Retina (tissue), 1 donor: ENCODE measurements around the gene HID1.
"Not testable (repeated sequence)": the region's sequence is repeated elsewhere in the genome, so short reads cannot be mapped to it uniquely, and the experiment has no call there.

Experiments used
- DNase-seq: peaks from one replicate; pipeline ENCODE4 v3.0.0-alpha.2; 2016

Gene HID1

GRCh38 chr17:74972107-74972972 lies at the start of gene HID1:
Gene HID1 (minus strand): TSS chr17:74972759. CDS start chr17:74972656, 103 bp downstream.
- peak; percentile 73 for DNase-seq

- no peak for DNase-seq
Observed at GRCh38 chr17:75020331-75021110, 48.0 kb upstream of the HID1 start.

- DNase-seq: no peak
Observed at GRCh38 chr17:75019710-75020109, 47.2 kb upstream of the HID1 start.

- no peak for DNase-seq
Observed at GRCh38 chr17:75019146-75019545, 46.6 kb upstream of the HID1 start.

GRCh38 chr17:75013092-75013559 lies 40.6 kb upstream of the HID1 start:
- DNase-seq: no peak

GRCh38 chr17:75012346-75013091 lies 40.0 kb upstream of the HID1 start, which contains the start of gene MRPL58:
Gene MRPL58 (plus strand): TSS chr17:75012670. CDS start chr17:75012687, 17 bp downstream.
- peak; percentile 97 for DNase-seq

- DNase-seq: no peak
Observed at GRCh38 chr17:75012096-75012345, 39.5 kb upstream of the HID1 start.

- peak; percentile 20 for DNase-seq
Observed at GRCh38 chr17:75011401-75012095, 39.0 kb upstream of the HID1 start.

- DNase-seq: peak; percentile 46
Observed at GRCh38 chr17:75010683-75011400, 38.3 kb upstream of the HID1 start.

GRCh38 chr17:75009139-75009724 lies 36.7 kb upstream of the HID1 start:
- DNase-seq: no peak

- DNase-seq: no peak
Observed at GRCh38 chr17:75008373-75008772, 35.8 kb upstream of the HID1 start.

- no peak for DNase-seq
Observed at GRCh38 chr17:75006653-75007052, 34.1 kb upstream of the HID1 start.

GRCh38 chr17:75006084-75006483 lies 33.5 kb upstream of the HID1 start:
- DNase-seq: not testable (repeated sequence)

- DNase-seq: no peak
Observed at GRCh38 chr17:75005291-75005690, 32.7 kb upstream of the HID1 start.

GRCh38 chr17:75004371-75004770 lies 31.8 kb upstream of the HID1 start:
- DNase-seq: no peak

GRCh38 chr17:75003957-75004355 lies 31.4 kb upstream of the HID1 start:
- DNase-seq: no peak

GRCh38 chr17:75003070-75003956 lies 30.8 kb upstream of the HID1 start:
- DNase-seq: no peak

GRCh38 chr17:75001915-75002843 lies 29.6 kb upstream of the HID1 start:
- DNase-seq: no peak

- no peak for DNase-seq
Observed at GRCh38 chr17:74999523-74999922, 27.0 kb upstream of the HID1 start.
